ENCODE measurements around the gene ZIC1.

Gene ZIC1

GRCh38 chr3:147388700-147389580 is 20.2 kb upstream of the ZIC1 start:
- POLR2A ChIA-PET, result no interaction called here

GRCh38 chr3:147389717-147390116 is 19.4 kb upstream of the ZIC1 start:
- CTCF ChIA-PET, result no interaction called here
- no peaks in the 10 kb centered on the region for H3K36me3 ChIP-seq (ENCODE audit: control insufficient read depth in 2 of 2, insufficient read depth in 1 of 2, low read length in 2 of 2)
- no peaks in the 10 kb centered on the region for H3K9me3 ChIP-seq (ENCODE audit: control insufficient read depth, insufficient read depth, low read depth, low read length)
- TF ChIP-seq ZNF121 (tag by site-specific recombination; IDR thresholded peaks at IDR 0.05) (no peak), REST (tag by site-specific recombination; IDR thresholded peaks at IDR 0.05) (no peak), AEBP2 (tag by site-specific recombination; IDR thresholded peaks at IDR 0.05; ENCODE audit: borderline replicate concordance) (no peak), ZNF664 (tag by site-specific recombination; IDR thresholded peaks at IDR 0.05) (no peak), SALL2 (tag by site-specific recombination; IDR thresholded peaks at IDR 0.05; ENCODE audit: borderline replicate concordance) (no peak), ZNF341 (tag by site-specific recombination; IDR thresholded peaks at IDR 0.05; ENCODE audit: low read depth) (no peak)
- POLR2A ChIA-PET, result no interaction called here
- H3K27ac ChIP-seq (ENCODE audit: extremely low read depth, low read depth, low read length), result no peak overlapping the region
- H3K4me1 ChIP-seq (ENCODE audit: control insufficient read depth, insufficient read depth, low read length), result no peaks in the 10 kb centered on the region
- H3K4me3 ChIP-seq (ENCODE audit: low read depth, low read length), result no peak overlapping the region

More at GRCh38 chr3:147388700-147389580, 20.2 kb upstream of the ZIC1 start:
- CTCF ChIA-PET, result interaction anchor here (0.7 kb wide), 1 partner anchor 25 kb away, joined by 3 read pairs; no protein-coding TSS in a partner anchor
- H3K9me3 ChIP-seq (ENCODE audit: control insufficient read depth, insufficient read depth, low read depth, low read length), result no peaks in the 10 kb centered on the region
- no peak overlapping the region for H3K4me3 ChIP-seq (ENCODE audit: low read depth, low read length)
- TF ChIP-seq ZNF843 (tag by site-specific recombination; IDR thresholded peaks at IDR 0.05) (no peak), ZNF501 (tag by site-specific recombination; IDR thresholded peaks at IDR 0.05) (no peak), GLIS1 (tag by site-specific recombination; IDR thresholded peaks at IDR 0.05) (no peak), ATF2 (tag by site-specific recombination; IDR thresholded peaks at IDR 0.05; ENCODE audit: low read depth) (no peak)
- no peak overlapping the region for H3K27ac ChIP-seq (ENCODE audit: extremely low read depth, low read depth, low read length)
- H3K36me3 ChIP-seq (ENCODE audit: control insufficient read depth in 2 of 2, insufficient read depth in 1 of 2, low read length in 2 of 2), result no peaks in the 10 kb centered on the region
- no peaks in the 10 kb centered on the region for H3K4me1 ChIP-seq (ENCODE audit: control insufficient read depth, insufficient read depth, low read length)

- no peak overlapping the region for H3K4me3 ChIP-seq (ENCODE audit: low read depth, low read length)
- H3K4me1 ChIP-seq (ENCODE audit: control insufficient read depth, insufficient read depth, low read length), result no peaks in the 10 kb centered on the region
- POLR2A ChIA-PET, result no interaction called here
- no peak for TF ChIP-seq ZNF670 (tag by site-specific recombination; IDR thresholded peaks at IDR 0.05; ENCODE audit: low read depth)
- no peak for TF ChIP-seq GLI4 (tag by site-specific recombination; IDR thresholded peaks at IDR 0.05)
- no peak for TF ChIP-seq ZNF560 (tag by site-specific recombination; IDR thresholded peaks at IDR 0.05; ENCODE audit: borderline replicate concordance)
- TF ChIP-seq ATF2 (tag by site-specific recombination; IDR thresholded peaks at IDR 0.05; ENCODE audit: low read depth), result no peak
- TF ChIP-seq PRDM10 (tag by site-specific recombination; IDR thresholded peaks at IDR 0.05), result no peak
- TF ChIP-seq ZNF548 (tag by site-specific recombination; IDR thresholded peaks at IDR 0.05), result no peak
These were observed 18.3 kb upstream of the ZIC1 start for GRCh38 chr3:147390589-147391569.

More at GRCh38 chr3:147390589-147391569, 18.3 kb upstream of the ZIC1 start:
- Histone ChIP-seq H3K9me3 (ENCODE audit: control insufficient read depth, insufficient read depth, low read depth, low read length) (no peaks in the 10 kb centered on the region), H3K27ac (ENCODE audit: extremely low read depth, low read depth, low read length) (no peak overlapping the region), H3K36me3 (ENCODE audit: control insufficient read depth in 2 of 2, insufficient read depth in 1 of 2, low read length in 2 of 2) (no peaks in the 10 kb centered on the region)
- CTCF ChIA-PET, result no interaction called here

All from HEK293 (cell line).